22Rv1 (cell line): ENCODE results near the gene AP3S1.

Experiments
- CTCF ChIP-seq: fragments of 450-650 bp; IDR thresholded peaks from 2 replicates; pipeline ENCODE4 v1.5.1; 2017; ENCODE audit warnings: mild to moderate bottlenecking
- ZFX ChIP-seq: fragments of 450-650 bp; IDR thresholded peaks from 2 replicates; pipeline ENCODE4 v1.6.1; 2017; ENCODE audit warnings: antibody characterized with exemption, borderline replicate concordance

GRCh38 chr5:115932991-115933390 lies 91.3 kb downstream of the AP3S1 start:
- TF ChIP-seq CTCF, result no peak
- no peak for TF ChIP-seq ZFX
